Smooth muscle cell (in vitro differentiated cells): ENCODE data around the gene DCAF10. TPM values are rescaled to one million over a fixed set of nuclear protein-coding genes. Genes with fewer than 3 reads are reported as not detected.
"Not testable (repeated sequence)": the region's sequence is repeated elsewhere in the genome, so short reads cannot be mapped to it uniquely, and the experiment has no call there.

Experiments used
- DNase-seq: peaks from one replicate; lab custom pipeline; 2025; ENCODE audit not compliant: unreplicated experiment; lab: John Stamatoyannopoulos, UW
- H2AFZ ChIP-seq: fragments of 200-600 bp; sonication (generic); 2 replicates; pipeline ENCODE4 v1.6.0; 2016; ENCODE audit warnings: antibody characterized with exemption, low read depth, mild to moderate bottlenecking
- H3F3A ChIP-seq: fragments of 200-600 bp; sonication (generic); 2 replicates; pipeline ENCODE4 v1.6.0; 2017; ENCODE audit warnings: antibody characterized with exemption, low read depth
- H3K27ac ChIP-seq: fragments of 200-600 bp; sonication (generic); 2 replicates; pipeline ENCODE4 v1.5.1; 2016; ENCODE audit warnings: low read depth, mild to moderate bottlenecking
- H3K27me3 ChIP-seq: fragments of 200-600 bp; sonication (generic); 2 replicates; pipeline ENCODE4 v1.6.1; 2016; ENCODE audit warnings: low read depth, mild to moderate bottlenecking
- H3K36me3 ChIP-seq: fragments of 200-600 bp; sonication (generic); 2 replicates; pipeline ENCODE4 v1.5.1; 2016; ENCODE audit warnings: low read depth
- H3K4me1 ChIP-seq: fragments of 200-600 bp; sonication (generic); 2 replicates; pipeline ENCODE4 v1.5.1; 2016; ENCODE audit warnings: low read depth
- H3K4me2 ChIP-seq: fragments of 200-600 bp; sonication (generic); 2 replicates; pipeline ENCODE4 v1.6.0; 2016; ENCODE audit warnings: mild to moderate bottlenecking
- H3K4me3 ChIP-seq: fragments of 200-600 bp; sonication (generic); 2 replicates; pipeline ENCODE4 v1.5.1; 2016; ENCODE audit warnings: mild to moderate bottlenecking
- H3K79me2 ChIP-seq: fragments of 200-600 bp; sonication (generic); 2 replicates; pipeline ENCODE4 v1.6.0; 2016; ENCODE audit warnings: low read depth, mild to moderate bottlenecking
- H3K9ac ChIP-seq: fragments of 200-600 bp; sonication (generic); 2 replicates; pipeline ENCODE4 v1.6.0; 2016; ENCODE audit warnings: low read depth
- H3K9me3 ChIP-seq: fragments of 200-600 bp; sonication (generic); replicated peaks from 2 replicates; pipeline ENCODE4 v1.5.1; 2016; ENCODE audit warnings: low read depth
- H4K20me1 ChIP-seq: fragments of 200-600 bp; sonication (generic); 2 replicates; pipeline ENCODE4 v1.6.0; 2016; ENCODE audit warnings: low read depth
- CTCF ChIP-seq: fragments of 200-600 bp; sonication (generic); IDR thresholded peaks from 2 replicates; pipeline ENCODE4 v1.5.1; 2017; ENCODE audit warnings: borderline replicate concordance, mild to moderate bottlenecking, antibody characterized with exemption; ENCODE audit not compliant: insufficient read depth, poor library complexity, severe bottlenecking
- WGBS: methylation state at CpG from one replicate; pipeline ENCODE4 v1.1.7; 2016; ENCODE audit warnings: low lambda C conversion rate; 5-methylcytosine and 5-hydroxymethylcytosine counted together
- polyA plus RNA-seq: library from polyadenylated mRNA; unstranded; fragments of >200 nt; fragmentation: Nextera tagmentation; extraction: Ambion mirVana; gene quantifications from 2 replicates; pipeline ENCODE4 v1.2.1, GENCODE V29; 2016
- total RNA-seq: library from RNA; depleted of rRNA; stranded (reverse); fragments of >200 nt; gene quantifications from 2 replicates; pipeline ENCODE4 v1.2.3, GENCODE V29; 2014

Gene DCAF10
- total and polyA plus RNA-seq, 2 experiments from 2014 or later, result 35.6 to 77.0 TPM

- no peak for TF ChIP-seq CTCF
- no peak for DNase-seq
- no peaks in the 10 kb centered on the region for H3K27me3 ChIP-seq
- no peak overlapping the region for H3K4me2 ChIP-seq
- H3F3A ChIP-seq, result no peaks in the 10 kb centered on the region
- H3K27ac ChIP-seq, result no peak overlapping the region
- no peak overlapping the region for H2AFZ ChIP-seq
- peaks cover 30% of the 10 kb centered on the region for H4K20me1 ChIP-seq
- no peak overlapping the region for H3K4me3 ChIP-seq
- no peaks in the 10 kb centered on the region for H3K4me1 ChIP-seq
- no peaks in the 10 kb centered on the region for H3K79me2 ChIP-seq
- no peaks in the 10 kb centered on the region for H3K9me3 ChIP-seq
- H3K9ac ChIP-seq, result no peak overlapping the region
- no peaks in the 10 kb centered on the region for H3K36me3 ChIP-seq
Observed at GRCh38 chr9:37889536-37889935, 88.9 kb downstream of the DCAF10 start.

DNA sequence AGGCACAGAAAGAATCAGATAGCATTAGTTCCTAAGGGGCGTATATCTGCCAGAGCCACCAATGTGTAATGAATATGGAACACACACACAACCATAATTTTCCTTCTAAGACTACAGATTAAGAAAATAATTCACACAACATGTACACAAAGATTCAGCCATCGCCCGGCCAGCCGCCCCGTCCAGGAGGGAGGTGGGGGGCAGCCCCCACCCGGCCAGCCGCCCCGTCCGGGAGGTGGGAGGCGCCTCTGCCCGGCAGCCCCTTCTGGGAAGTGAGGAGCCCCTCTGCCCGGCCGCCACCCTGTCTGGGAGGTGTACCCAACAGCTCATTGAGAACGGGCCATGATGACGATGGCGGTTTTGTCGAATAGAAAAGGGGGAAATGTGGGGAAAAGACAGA lies 90.4 kb downstream of the DCAF10 start:
- 99% methylated on average over 16 of the region's 17 CpGs for WGBS

GRCh38 chr9:37892063-37892462 lies 91.5 kb downstream of the DCAF10 start:
- Histone ChIP-seq H3K36me3 (no peaks in the 10 kb centered on the region), H3F3A (no peaks in the 10 kb centered on the region), H4K20me1 (peaks cover 33% of the 10 kb centered on the region), H3K79me2 (no peaks in the 10 kb centered on the region), H2AFZ (no peak overlapping the region), H3K9me3 (no peaks in the 10 kb centered on the region), H3K27ac (no peak overlapping the region), H3K9ac (no peak overlapping the region), H3K4me1 (no peaks in the 10 kb centered on the region), H3K4me3 (no peak overlapping the region), H3K27me3 (no peaks in the 10 kb centered on the region), H3K4me2 (no peak overlapping the region)
- no peak for DNase-seq
- WGBS, result 97% methylated on average over 8 of the region's 8 CpGs
- no peak for TF ChIP-seq CTCF

More for the DNA sequence above, 90.4 kb downstream of the DCAF10 start:
- H3K4me3 ChIP-seq, H3F3A ChIP-seq, DNase-seq, H3K4me2 ChIP-seq, H3K27ac ChIP-seq, H3K36me3 ChIP-seq, H3K79me2 ChIP-seq, H3K9ac ChIP-seq, H2AFZ ChIP-seq, H3K27me3 ChIP-seq, H3K4me1 ChIP-seq, H3K9me3 ChIP-seq: not testable (repeated sequence)
- H4K20me1 ChIP-seq, result peaks cover 30% of the 10 kb centered on the region

- peaks cover 5% of the 10 kb centered on the region for H3K4me1 ChIP-seq
- H3K4me2 ChIP-seq, result no peak overlapping the region
- H3K79me2 ChIP-seq, result peaks cover 22% of the 10 kb centered on the region
- H2AFZ ChIP-seq, result no peak overlapping the region
- H3K27me3 ChIP-seq, result no peaks in the 10 kb centered on the region
- H3F3A ChIP-seq, result no peaks in the 10 kb centered on the region
- WGBS, result 77% methylated on average over 2 of the region's 2 CpGs
- no peaks in the 10 kb centered on the region for H3K9me3 ChIP-seq
- no peaks in the 10 kb centered on the region for H3K36me3 ChIP-seq
- DNase-seq, result no peak
- TF ChIP-seq CTCF, result no peak
- H3K9ac ChIP-seq, result no peak overlapping the region
- H3K4me3 ChIP-seq, result no peak overlapping the region
- H3K27ac ChIP-seq, result no peak overlapping the region
- peaks cover 27% of the 10 kb centered on the region for H4K20me1 ChIP-seq
Observed at GRCh38 chr9:37897665-37898064, 97.1 kb downstream of the DCAF10 start.
